HCEC 1CT (cell line): Measurements from ENCODE around the gene SRPK2.

Source experiments
- DNase-seq: peaks from one replicate; pipeline ENCODE4 v3.0.0-alpha.2; 2017

SRPK2 gene

GRCh38 chr7:105067691-105068090 is 321.0 kb downstream of the SRPK2 start:
- DNase-seq: no peak
